HepG2 (cell line): ENCODE results near the gene TM9SF4. TPM values are rescaled to one million over a fixed set of nuclear protein-coding genes. Genes with fewer than 3 reads are reported as not detected.

Experiments
- ARHGAP35 ChIP-seq: sonication (generic); formaldehyde crosslinking; IDR thresholded peaks from 2 replicates; pipeline ENCODE4 v1.9.0; 2022; ENCODE audit warnings: mild to moderate bottlenecking, inconsistent platforms, moderate library complexity, missing genetic modification reagents, borderline replicate concordance
- ASH2L ChIP-seq: fragments of 300-600, 200-600 bp; sonication (generic); IDR thresholded peaks from 2 replicates; pipeline ENCODE4 v1.7.0; 2017; ENCODE audit warnings: low read depth, mild to moderate bottlenecking, moderate library complexity, mixed read lengths, low read length; ENCODE audit not compliant: insufficient read length
- ATAD3A ChIP-seq: sonication (generic); formaldehyde crosslinking; IDR thresholded peaks from 2 replicates; pipeline ENCODE4 v1.4.0; 2020; ENCODE audit warnings: missing genetic modification reagents
- CBX2 ChIP-seq, 2 experiments: fragments of 200-600 bp in 1 of 2; sonication (generic); formaldehyde crosslinking in 1 of 2; IDR thresholded peaks; 2 replicates each; pipeline versions ENCODE4 v1.7.0 to v1.8.1; 2018 to 2022; ENCODE audit warnings: low read depth in 2 of 2, low read length in 1 of 2, mild to moderate bottlenecking in 1 of 2, missing genetic modification reagents in 1 of 2
- E2F5 ChIP-seq: sonication (generic); formaldehyde crosslinking; conservative IDR thresholded peaks from 2 replicates; pipeline ENCODE4 v1.4.0; 2020; ENCODE audit warnings: missing genetic modification reagents
- GTF3A ChIP-seq: sonication (generic); formaldehyde crosslinking; conservative IDR thresholded peaks from 2 replicates; pipeline ENCODE4 v1.4.0; 2020; ENCODE audit warnings: mild to moderate bottlenecking, missing genetic modification reagents
- HIVEP1 ChIP-seq: sonication (generic); formaldehyde crosslinking; IDR thresholded peaks from 2 replicates; pipeline ENCODE4 v1.4.0; 2020; ENCODE audit warnings: mild to moderate bottlenecking, missing genetic modification reagents
- IKZF1 ChIP-seq: fragments of 450-650 bp; IDR thresholded peaks from 2 replicates; pipeline ENCODE4 v1.7.1; 2016
- KDM4B ChIP-seq: sonication (generic); formaldehyde crosslinking; IDR thresholded peaks from 2 replicates; pipeline ENCODE4 v1.4.0; 2020; ENCODE audit warnings: missing genetic modification reagents
- KLF6 ChIP-seq: IDR thresholded peaks from 2 replicates; pipeline ENCODE4 v1.8.0; 2016; ENCODE audit warnings: missing biosample characterization, missing genetic modification reagents
- MEF2D ChIP-seq: sonication (generic); formaldehyde crosslinking; IDR thresholded peaks from 2 replicates; pipeline ENCODE4 v1.5.1; 2020; ENCODE audit warnings: mild to moderate bottlenecking, missing genetic modification reagents
- MNT ChIP-seq: fragments of 450-650 bp; IDR thresholded peaks from 2 replicates; pipeline ENCODE4 v1.6.1; 2016
- MYNN ChIP-seq: sonication (generic); formaldehyde crosslinking; IDR thresholded peaks from 2 replicates; pipeline ENCODE4 v1.4.0; 2020; ENCODE audit warnings: mild to moderate bottlenecking, low read depth, missing genetic modification reagents
- RNF2 ChIP-seq: fragments of 450-650 bp; conservative IDR thresholded peaks from 2 replicates; pipeline ENCODE4 v1.6.1; 2016; ENCODE audit warnings: low read depth
- SIX4 ChIP-seq: sonication (generic); formaldehyde crosslinking; IDR thresholded peaks from 2 replicates; pipeline ENCODE4 v1.4.0; 2020; ENCODE audit warnings: missing genetic modification reagents
- SMAD1 ChIP-seq: sonication (generic); formaldehyde crosslinking; IDR thresholded peaks from 2 replicates; pipeline ENCODE4 v1.4.0; 2020; ENCODE audit warnings: missing genetic modification reagents, low read depth, mild to moderate bottlenecking, borderline replicate concordance
- SUZ12 ChIP-seq: fragments of 150-350 bp; IDR thresholded peaks from 2 replicates; pipeline ENCODE4 v1.6.1; 2014; ENCODE audit warnings: low read depth, low read length
- ZBTB42 ChIP-seq: sonication (generic); formaldehyde crosslinking; IDR thresholded peaks from 2 replicates; pipeline ENCODE4 v1.5.0; 2020; ENCODE audit warnings: mild to moderate bottlenecking, missing genetic modification reagents
- ZFP36L2 ChIP-seq: sonication (generic); formaldehyde crosslinking; IDR thresholded peaks from 2 replicates; pipeline ENCODE4 v1.4.0; 2020; ENCODE audit warnings: missing genetic modification reagents
- ZKSCAN1 ChIP-seq: fragments of 150-350 bp; IDR thresholded peaks from 2 replicates; pipeline ENCODE4 v1.6.1; 2014; ENCODE audit warnings: low read length
- ZNF124 ChIP-seq: sonication (generic); formaldehyde crosslinking; IDR thresholded peaks from 2 replicates; pipeline ENCODE4 v1.4.0; 2020; ENCODE audit warnings: missing genetic modification reagents
- ZNF33B ChIP-seq: sonication (generic); formaldehyde crosslinking; IDR thresholded peaks from 2 replicates; pipeline ENCODE4 v1.5.1; 2020; ENCODE audit warnings: mild to moderate bottlenecking, missing genetic modification reagents
- ZNF446 ChIP-seq: sonication (generic); formaldehyde crosslinking; IDR thresholded peaks from 2 replicates; pipeline ENCODE4 v1.5.0; 2020; ENCODE audit warnings: mild to moderate bottlenecking, missing genetic modification reagents
- ZNF709 ChIP-seq: sonication (generic); formaldehyde crosslinking; IDR thresholded peaks from 2 replicates; pipeline ENCODE4 v1.5.0; 2020; ENCODE audit warnings: mild to moderate bottlenecking, missing genetic modification reagents
- ZNF720 ChIP-seq: sonication (generic); formaldehyde crosslinking; IDR thresholded peaks from 2 replicates; pipeline ENCODE4 v1.4.0; 2020; ENCODE audit warnings: missing genetic modification reagents
- ZSCAN5A ChIP-seq: sonication (generic); formaldehyde crosslinking; IDR thresholded peaks from 2 replicates; pipeline ENCODE4 v1.8.0; 2022; ENCODE audit warnings: mild to moderate bottlenecking, missing genetic modification reagents, borderline replicate concordance
- polyA plus RNA-seq, 8 experiments: library from polyadenylated mRNA; depleted of rRNA in 3 of 8; stranded (reverse) in 7 of 8; unstranded in 1 of 8; fragments of >200 nt; fragmentation: Illumina TruSeq in 4 of 8; extraction: Trizol in 4 of 8; gene quantifications; 2 replicates each; pipeline versions ENCODE4 v1.2.1 to v1.2.3, GENCODE V29; 2011 to 2016; ENCODE audit warnings: low read depth in 4 of 8, missing spikeins in 1 of 8, mixed read lengths in 1 of 8; ENCODE audit not compliant: insufficient read depth in 1 of 8
- total RNA-seq, 5 experiments: library from RNA; depleted of rRNA; stranded (reverse); fragments of >200 nt; fragmentation: Illumina TruSeq; extraction: Trizol; gene quantifications; 2 replicates each; pipeline ENCODE4 v1.2.3, GENCODE V29; 2016; ENCODE audit warnings: low read depth in 1 of 5

TM9SF4 gene
- total and polyA plus RNA-seq, 2 of the 13 experiments (the other 11 are each of a cell fraction or from before 2014, with no cell fraction given) = 53.5 to 171 TPM

GRCh38 chr20:32109392-32110172 is at the start of gene TM9SF4 (continued):
- TF ChIP-seq ZSCAN5A (no peak; the same call in 1 of the 2 replicates), HIVEP1 (peak; percentile 96; the same call in 1 of the 2 replicates), RNF2 (peak; percentile 91), ZKSCAN1 (0 out of 2 replicates have a peak, but pooled peaks have one; percentile 61), ZBTB42 (CRISPR knock-in tag) (0 out of 2 replicates have a peak, but pooled peaks have one; percentile 37), ZFP36L2 (CRISPR knock-in tag) (no peak), CBX2 (IDR thresholded peaks at IDR 0.05; ENCODE audit: low read depth, low read length) (no peak), CBX2 (CRISPR knock-in tag; IDR thresholded peaks at IDR 0.05; ENCODE audit: low read depth) (no peak; the same call in 1 of the 2 replicates), GTF3A (peak; percentile 95), ARHGAP35 (CRISPR knock-in tag) (peak; percentile 90), MYNN (peak; percentile 46), ZNF709 (CRISPR knock-in tag) (peak; percentile 78; the same call in 1 of the 2 replicates), KDM4B (peak; percentile 80; the same call in 1 of the 2 replicates), IKZF1 (no peak), MNT (peak; percentile 83), ATAD3A (CRISPR knock-in tag) (no peak), KLF6 (CRISPR knock-in tag) (peak; percentile 87), SMAD1 (CRISPR knock-in tag) (peak; percentile 99), ZNF446 (CRISPR knock-in tag) (no peak), ZNF124 (CRISPR knock-in tag) (peak; percentile 88; the same call in 1 of the 2 replicates), MEF2D (peak; percentile 90), ASH2L (peak; percentile 99), ZNF33B (CRISPR knock-in tag) (peak; percentile 93; the same call in 1 of the 2 replicates), SUZ12 (peak; percentile 85), ZNF720 (CRISPR knock-in tag) (no peak), E2F5 (CRISPR knock-in tag) (peak; percentile 57; the same call in 1 of the 2 replicates), SIX4 (CRISPR knock-in tag) (peak; percentile 89; the same call in 1 of the 2 replicates)
